CD4-positive, alpha-beta T cell treated with Interleukin-17A for 1 hour (primary cell): ENCODE results near the gene ALDH1A2.
"Not testable (repeated sequence)": the region's sequence is repeated elsewhere in the genome, so short reads cannot be mapped to it uniquely, and the experiment has no call there.

Experiments used
- DNase-seq: peaks from one replicate; pipeline ENCODE4 v3.0.0-alpha.2; 2020

The ALDH1A2 gene

DNA sequence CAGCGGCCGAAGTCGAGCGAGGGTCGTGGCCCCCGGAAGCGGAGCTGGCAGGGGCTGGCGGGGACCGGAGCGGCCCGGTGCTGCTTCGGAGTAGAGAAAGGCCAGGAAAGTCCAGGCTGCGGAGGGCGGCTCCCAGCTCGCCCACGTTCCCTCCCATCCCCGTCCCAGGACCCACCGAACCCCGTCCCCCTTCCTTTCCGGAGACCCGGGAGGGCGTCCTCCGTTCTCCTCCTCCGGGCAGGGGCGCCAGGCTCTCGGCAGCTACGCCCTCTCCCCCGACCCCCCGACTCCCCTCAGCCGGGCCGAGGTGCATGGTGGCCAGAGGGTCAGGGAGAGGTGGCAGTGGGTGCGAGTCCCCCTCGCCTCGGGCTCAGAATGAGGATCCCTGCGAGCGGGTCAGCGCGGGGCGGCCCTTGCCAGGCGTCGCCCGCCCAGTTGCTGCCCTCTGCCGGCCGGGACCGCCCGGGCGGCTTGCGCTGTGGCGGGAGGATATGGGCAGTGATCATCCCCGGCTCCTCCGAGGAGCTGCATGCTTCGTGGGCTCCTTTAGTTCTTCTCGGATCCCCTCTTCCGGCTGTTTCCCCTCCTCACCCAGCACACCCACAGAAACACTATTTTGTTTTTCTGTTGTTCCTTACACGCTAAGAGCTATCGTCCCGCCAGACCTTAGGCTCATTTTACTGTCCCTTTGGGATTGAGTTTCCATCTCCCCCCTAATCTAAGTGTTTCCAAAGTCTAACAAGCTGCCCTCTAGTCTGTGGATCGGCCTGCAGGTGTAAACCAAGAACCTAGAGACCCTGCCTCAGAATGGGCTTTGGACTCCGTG is 744 bp upstream of the ALDH1A2 start:
- peak; percentile 14 for DNase-seq

DNA sequence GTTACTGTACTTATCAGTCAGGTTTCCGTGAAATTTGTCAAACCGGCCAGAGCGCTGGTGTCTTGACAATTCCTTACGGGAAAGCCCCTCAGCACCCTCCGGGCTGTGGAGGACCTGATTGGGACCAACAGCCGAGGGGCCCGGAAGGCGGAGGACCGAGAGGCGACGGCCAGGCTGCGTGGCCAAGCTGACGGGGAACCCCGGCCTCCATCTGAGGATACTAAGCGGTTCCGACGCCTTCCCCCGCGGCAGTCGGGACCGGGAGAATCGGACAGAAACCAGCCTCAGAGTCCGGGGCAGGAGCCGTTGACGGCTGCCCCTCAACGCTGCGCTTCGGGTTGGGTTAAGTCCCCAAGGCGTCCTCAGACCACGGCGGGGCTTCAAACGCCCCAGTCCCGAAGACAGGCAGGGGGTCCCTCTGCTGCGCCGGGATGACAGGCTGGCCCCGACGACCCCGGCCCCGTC is 499 bp downstream of the ALDH1A2 start:
- DNase-seq, result no peak

DNA sequence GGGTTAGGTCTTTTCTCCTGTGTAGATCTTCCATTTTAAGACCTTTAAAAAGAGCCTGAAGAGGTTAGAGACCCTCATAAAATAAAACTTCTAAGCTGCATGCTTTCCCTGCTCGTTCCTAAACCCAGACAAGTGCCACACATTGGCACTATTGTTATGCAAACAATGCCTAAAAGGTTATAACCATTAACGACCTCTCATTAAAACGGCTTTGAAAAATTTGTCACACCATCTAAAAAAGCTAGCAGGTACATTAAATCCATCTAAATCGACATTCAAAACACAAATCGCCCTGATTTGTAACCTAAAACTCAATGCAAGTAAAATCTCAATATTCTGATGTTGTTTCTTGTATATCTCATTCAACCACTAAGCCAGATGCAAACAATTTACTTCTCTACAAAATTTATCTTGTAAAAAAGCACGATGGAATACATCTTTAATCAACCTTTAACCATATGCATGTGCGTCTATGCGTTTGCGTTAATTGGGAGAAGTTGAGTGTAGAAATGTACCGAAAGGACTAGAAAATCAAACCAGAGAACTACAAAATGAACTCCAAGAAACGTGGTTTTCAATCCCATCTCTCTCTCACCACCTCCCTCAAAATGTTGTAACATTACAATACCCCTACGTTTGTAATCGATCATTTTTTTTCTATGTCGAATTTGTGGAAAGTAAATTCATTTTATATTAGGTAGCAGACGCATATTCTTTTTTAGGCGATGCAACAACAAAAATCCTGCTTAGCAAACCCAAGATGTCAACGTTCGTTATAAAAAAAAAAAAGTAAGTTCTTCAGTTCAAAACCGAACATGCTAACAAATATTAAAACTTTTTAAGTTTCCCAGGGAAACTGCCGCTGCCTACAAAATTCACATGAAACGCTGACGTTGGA is 1.2 kb downstream of the ALDH1A2 start:
- no peak for DNase-seq

DNA sequence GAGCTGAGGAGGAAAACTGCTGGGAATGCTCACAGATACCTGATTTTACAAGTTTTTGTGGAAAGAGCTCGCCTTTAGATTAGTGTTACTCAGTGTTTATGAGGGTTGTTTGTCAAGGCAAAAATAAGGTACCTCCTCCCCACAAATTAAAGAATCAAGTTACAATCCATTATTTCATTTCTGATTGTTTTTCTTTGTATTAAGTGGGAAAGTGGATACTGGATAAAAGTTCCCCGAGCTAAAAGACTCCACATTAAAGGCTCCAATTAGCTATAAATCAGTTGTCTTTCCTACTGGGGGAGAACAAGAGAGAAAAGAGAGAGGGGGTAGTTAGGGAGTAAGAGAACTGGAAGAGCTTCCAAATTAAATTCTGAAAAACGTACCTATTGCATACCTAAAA is 1.9 kb downstream of the ALDH1A2 start:
- no peak for DNase-seq

DNA sequence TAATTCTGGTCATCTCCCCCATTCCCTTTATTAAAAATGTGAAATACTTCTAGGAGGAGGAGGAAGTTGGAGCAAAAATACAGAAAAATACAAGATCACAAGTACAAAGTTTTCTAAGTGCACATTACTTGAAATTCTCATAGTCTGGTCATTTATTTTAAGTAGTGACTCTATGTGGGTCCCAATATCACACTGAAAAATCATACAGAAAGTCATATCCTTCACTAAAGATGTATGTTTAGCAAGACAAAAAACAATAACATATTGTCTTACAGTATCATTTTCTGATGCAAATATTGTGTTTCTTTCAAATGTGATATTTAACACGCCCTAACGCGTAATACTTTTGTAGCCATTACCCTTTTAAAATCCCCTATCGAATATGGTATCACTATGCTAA is 2.5 kb downstream of the ALDH1A2 start:
- no peak for DNase-seq

DNA sequence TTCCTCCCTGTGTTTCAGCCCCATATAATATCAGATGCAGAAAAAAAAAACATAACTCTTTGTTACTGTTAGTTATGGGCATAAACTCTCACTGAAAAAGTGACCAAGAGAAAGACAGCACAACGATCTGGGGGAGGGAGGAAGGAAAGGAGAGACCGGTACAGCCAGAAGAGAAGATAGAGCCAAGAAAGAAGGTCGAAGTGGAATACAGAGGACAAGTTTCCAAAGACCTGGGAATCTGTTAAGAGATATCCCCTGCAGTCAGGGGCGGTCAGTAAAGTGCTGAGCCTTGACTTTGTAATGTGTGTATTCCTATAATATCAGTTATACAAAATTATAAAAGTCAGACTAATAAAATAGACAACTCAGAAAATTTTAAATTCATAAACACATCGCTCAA is 3.3 kb downstream of the ALDH1A2 start:
- DNase-seq, result no peak

DNA sequence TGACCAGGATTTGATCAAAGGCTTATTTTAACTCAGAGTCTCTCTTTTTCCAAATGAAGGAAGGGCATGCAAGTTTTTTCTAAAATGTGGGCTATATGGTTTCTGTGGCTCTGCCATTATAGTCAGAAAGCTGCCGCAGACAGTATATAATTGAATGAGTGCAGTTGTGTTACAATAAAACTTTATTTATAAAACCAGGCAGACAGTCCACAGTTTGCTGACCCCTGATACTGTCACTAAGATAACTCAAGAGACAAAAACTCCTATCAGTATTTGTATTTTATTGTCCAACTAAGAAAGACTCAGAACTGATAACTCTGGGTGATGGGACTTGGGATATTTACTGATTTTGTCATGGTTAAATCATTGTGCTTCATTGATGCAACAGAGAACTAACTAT is 4.9 kb downstream of the ALDH1A2 start:
- no peak for DNase-seq

DNA sequence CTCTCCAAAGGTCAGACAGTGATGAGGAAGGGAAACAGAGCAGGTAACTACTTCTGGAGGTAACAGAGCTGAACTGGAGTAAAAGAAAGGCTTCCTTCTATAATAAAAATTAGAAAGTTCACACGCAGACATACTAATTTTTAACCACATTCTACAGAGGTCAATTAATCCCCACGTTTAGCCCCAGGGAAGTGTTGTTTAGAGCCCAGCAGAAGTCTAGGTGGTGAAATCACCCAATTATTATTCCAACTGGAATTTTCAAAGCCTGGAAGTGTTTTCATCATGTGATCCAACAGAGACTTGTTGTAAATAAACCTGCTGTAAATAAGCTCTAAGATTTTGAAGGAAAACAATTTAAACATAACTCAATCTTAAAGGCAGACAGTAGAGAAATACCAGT is 6.8 kb downstream of the ALDH1A2 start:
- DNase-seq, result no peak

DNA sequence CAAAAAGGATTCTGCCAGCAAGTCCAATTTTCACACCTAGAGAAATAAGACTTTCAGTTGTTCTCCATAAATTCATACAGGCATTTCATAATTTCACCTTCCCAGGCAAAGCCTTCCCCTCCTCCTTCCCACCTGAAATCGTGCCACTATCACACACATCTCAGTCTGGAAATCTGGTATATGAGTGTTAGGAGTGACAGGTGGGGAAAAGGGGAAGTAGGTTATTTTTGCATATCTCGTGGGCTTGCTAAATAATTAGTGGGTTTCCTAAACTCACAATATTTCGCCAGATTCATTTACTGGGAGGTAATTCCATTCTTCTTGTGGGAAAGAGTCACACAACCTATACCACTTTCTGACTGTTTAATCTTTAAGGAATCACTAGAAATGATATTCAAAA is 7.4 kb downstream of the ALDH1A2 start:
- no peak for DNase-seq

DNA sequence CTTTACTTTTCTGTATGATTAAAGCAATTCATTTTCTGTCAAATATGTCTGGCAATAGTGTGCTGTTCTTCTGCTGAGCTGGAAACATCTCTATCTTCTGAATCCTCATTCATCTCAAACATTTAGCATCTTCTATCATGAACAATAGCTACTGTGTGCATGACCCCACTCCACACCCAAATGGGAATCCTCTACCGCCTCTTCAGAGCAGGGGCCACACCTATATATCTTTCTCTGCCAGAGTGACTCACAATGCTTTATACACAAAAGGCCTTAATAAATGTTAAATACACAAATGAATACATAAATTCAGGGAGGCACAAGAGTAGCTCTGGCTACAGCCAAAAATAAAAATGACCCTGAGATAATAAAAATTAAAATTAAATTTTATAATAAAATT is 8.0 kb downstream of the ALDH1A2 start:
- DNase-seq, result no peak

DNA sequence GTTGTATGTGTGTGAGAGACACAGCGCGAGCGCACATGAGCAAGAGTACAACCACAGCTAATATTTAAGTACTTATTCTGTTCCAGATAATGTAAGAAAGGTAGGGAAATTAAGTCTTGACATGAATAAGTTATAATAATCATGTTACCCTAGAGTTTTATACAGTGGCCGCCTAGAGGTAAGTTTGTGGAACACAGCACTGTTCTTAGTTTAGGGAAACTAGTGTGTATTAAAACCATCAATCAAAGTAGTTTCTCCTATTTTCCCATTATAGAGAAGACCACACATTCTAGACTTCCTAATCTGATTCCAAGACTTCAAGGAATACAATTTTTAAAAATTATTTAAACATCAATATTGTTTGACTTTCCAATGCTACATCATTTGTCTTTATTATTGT is 9.5 kb downstream of the ALDH1A2 start:
- no peak for DNase-seq

DNA sequence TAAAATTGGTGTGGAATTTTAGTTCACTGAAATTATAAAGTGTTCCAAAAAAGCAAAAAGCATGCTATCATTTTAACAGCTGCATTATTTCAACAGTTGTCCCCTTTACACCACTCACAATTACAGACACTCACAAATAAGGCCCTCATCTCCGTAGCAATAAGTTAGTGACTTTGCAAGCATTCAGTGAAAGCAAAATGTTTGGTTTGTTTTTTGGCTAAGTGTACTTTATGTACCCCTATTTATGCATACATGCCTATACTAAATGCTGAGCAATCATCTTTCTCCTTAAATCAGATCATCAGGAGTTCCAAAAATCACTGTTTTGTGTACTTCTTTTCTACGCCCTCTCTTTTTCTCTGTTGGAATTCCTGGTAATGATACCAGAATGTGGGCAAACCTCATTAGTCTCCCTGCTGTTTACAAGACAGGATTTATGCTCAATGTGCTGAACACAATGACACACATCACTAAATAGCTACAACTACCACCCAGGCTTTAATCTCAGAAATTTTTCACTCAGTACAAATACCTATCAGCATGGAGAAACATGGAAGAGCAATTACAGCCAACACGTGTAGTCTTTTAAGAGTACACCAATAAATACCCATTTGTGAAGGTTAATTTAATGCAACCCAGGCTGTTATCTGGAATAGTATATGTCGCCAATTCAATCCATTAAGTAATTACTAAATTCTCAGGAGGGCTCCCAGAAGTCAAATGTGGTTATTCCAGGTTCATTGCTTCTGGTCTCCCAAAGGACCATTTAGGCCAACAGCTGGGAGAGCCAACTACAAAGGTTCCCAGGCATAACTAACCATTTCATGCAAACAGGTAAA is 12.0 kb downstream of the ALDH1A2 start:
- no peak for DNase-seq

DNA sequence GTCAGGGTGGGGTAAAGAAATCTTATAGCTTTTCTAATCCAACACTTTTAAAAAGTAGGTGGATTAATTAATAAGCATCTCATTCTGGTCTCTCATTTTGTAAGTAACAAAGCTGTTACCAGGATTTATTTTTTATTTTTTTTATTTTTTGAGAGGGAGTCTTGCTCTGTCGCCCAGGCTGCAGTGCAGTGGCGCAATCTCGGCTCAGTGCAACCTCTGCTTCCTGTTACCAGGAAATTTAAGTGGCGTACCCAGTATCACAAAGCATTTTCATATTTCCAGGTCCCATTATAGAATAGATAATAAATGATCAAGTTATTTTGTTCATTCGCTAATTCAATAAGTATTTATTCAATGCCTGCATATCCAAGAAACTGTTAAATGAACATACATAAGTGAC is 13.2 kb downstream of the ALDH1A2 start:
- DNase-seq, result no peak

DNA sequence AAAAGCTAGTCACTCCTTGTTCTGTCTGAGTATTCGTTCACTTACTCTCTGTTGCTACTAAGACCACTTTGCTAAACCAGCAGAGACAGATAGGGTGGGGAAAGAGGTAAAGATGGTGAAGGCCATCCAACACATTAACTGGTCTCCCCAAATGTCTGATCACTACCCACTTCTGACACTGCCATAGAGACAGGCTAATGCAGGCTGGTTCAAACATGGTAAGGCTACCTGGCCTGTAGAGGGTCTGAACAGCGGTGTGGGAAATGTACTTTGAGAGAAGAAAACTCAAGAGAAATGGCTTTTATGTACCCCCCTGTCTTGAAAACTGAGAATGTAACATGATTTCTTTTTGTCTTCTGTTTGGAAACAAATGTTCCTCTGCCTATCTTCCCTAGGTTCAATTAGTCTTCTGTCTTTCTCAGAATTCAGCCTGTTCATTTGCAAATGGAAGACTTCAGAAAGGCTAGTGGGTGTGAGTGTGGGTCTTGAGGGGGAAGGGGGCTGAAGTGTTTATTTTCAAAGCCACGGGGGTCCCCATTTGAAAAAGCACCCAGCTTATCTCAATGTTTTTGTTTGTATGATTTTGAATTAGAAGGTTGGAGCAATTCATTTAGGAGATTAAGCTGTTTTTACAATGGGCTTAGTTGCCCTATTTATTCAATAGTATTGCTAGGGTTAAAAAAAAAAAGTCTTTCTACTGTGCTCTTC is 15.8 kb downstream of the ALDH1A2 start:
- no peak for DNase-seq

DNA sequence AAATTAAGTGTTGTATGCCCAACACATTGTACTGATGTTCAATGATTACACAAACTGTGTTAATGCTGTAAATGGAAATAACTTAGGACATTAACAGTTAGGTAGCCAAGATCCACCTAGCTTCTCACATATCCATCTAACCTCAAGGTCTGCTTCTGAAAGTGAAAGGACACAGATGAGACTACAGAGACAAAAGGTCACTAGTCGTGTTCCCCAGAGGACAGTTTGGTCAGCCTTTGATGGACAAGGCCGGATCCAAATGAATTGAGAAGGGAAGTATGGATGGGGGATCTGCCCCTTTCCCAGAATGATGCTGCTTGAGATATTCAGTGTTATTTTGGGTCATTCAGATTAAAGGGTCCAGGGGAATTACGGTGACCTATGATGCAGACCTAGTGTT is 17.2 kb downstream of the ALDH1A2 start:
- no peak for DNase-seq

DNA sequence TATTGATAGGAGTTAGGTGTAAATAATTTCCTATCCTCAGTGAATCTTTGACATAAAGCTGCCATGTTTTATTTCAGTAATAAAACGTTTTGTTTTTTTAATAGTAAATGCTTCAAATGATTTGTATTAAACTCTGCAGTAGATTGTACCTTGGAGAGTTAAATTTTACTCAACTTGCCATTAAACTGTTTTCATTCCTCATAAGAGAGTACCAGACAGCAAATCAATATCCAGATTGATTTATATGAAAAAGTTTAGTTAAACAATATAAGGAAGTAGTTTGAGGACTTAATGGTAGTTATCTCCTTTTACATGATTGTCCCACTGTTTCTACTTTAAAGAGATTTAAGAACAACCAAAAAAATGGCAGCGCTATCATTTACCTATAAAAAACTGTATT is 18.4 kb downstream of the ALDH1A2 start:
- DNase-seq, result no peak

DNA sequence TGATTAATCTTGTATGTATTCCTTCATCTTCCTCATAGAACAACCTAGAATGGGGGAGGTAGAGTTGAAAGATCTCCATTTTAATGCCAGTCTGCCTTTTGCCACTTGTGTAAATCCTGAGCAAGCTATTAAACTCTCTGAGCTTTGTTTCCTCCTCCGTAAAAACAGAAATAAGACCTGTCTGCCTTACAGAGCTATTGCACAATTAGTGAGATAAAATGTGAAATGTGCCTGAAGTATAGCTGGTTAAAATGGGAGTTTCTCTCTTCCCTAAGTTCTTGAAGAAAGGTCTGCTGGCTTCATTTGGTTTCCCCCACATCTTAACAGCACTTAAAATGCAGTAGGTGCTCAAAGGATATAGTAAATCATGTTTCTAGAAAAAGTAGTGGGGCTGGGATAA is 19.0 kb downstream of the ALDH1A2 start:
- no peak for DNase-seq

DNA sequence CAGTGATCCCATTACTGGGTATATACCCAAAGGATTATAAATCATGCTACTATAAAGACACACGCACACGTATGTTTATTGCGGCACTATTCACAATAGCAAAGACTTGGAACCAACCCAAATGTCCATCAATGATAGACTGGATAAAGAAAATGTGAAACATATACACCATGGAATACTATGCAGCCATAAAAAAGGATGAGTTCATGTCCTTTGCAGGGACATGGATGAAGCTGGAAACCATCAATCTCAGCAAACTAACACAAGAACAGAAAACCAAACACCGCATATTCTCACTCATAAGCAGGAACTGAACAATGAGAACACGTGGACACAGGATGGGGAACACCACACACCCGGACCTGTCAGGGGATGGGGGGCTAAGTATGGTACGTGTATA is 20.1 kb downstream of the ALDH1A2 start:
- not testable (repeated sequence) for DNase-seq

DNA sequence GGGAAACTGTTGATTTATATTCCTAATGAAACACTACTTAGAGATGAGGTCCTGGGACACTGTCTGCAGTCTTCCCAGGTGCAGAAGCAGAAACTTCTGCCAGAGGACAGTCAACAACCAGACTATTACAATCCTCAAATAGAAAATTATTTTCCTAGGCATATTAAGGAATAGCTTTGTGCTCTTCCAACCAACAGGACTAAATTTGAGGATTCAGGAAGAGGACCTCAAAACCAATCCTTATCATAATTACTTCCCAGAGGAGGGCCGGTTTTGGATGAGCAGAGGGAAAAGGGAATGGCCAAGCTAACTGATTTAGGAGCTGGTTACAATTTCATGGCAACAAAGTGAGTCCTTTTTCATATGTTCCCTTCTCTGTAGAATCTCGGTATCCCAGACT is 21.0 kb downstream of the ALDH1A2 start:
- DNase-seq, result no peak

DNA sequence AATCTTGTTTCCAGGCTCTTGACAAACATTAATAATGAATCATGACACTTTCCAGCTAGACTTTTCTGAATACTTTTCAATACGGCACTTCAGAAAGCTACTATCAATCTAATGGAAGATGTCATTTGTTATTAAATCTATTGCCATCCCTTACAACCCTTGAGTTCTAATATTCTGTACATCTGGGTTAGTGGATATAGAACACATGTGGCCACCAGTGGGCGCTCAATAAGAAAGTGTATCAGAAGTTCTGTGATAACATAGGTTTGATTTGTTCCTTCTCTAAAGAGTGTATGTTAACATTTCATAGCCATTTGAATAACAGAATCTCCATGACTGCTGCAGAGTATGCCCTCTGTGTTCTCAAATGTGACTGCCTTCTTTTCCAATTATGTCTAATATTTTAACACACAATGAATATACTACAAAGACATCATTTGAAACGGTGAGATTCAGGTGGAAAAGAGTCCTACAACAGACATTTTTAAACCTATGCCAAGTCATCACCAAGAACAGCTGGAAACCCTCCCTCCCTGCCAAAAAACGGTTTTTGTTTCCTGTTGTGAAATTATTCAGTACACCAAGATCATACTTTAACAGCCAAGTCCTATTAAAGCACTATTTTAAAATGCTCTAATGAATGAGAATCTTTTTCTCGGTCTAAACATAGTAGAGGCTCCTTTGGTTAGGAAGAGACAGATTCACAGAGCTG is 22.2 kb downstream of the ALDH1A2 start:
- DNase-seq, result peak; percentile 35

DNA sequence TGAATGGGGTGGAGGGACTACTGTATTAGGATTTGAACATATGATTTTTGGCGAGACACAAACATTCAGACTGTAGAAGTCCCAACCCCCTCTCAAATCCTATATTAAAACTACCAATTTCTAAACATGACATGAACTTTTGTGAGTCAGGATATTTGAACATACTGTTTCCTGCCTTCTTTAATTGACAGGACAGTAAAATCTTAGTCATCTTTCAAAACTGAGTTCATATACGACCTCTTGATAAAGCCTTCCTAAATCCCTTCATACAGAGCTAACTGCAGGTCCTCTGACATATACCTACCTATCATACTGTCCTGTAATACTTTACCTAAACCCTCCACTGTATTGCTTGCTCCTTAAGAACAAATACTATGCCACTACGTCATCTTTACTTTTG is 23.5 kb downstream of the ALDH1A2 start:
- DNase-seq, result no peak

DNA sequence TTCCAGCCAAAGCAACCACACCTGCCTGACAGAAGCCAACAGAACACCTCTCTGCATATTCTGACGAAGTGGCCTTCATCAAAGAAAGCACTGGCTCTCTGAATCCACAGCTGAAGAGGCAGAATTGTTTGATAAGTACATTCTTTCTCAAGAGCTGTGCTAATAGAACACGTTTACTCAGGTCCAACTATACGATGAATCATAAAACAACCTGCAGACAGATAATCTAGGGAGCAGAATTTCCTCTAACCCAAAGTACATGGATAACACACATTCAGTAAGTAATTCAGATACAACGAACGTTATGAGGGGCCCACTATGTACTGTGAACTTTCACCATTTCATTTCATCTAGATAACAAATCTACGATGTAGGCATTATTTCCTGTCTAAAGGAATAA is 25.4 kb downstream of the ALDH1A2 start:
- DNase-seq, result no peak
